Esophagus muscularis mucosa (tissue), 4 donors: ENCODE data around the gene NDFIP1.

Source experiments
- EP300 ChIP-seq: sonication (generic); formaldehyde crosslinking; IDR thresholded peaks from one replicate; pipeline ENCODE4 v1.6.1; 2017; ENCODE audit warnings: antibody characterized with exemption
- POLR2A ChIP-seq: fragments of 450-650 bp; IDR thresholded peaks from one replicate; pipeline ENCODE4 v1.6.1; 2017; ENCODE audit warnings: antibody characterized with exemption, moderate library complexity, mild to moderate bottlenecking, low read depth
- POLR2AphosphoS5 ChIP-seq, 2 donors: sonication (generic); formaldehyde crosslinking; IDR thresholded peaks; one replicate each; pipeline ENCODE4 v1.6.1; 2017; ENCODE audit warnings: antibody characterized with exemption in 2 of 2
- TF ChIP-seq, protein P1 (sequence below), 3 experiments: fragments of 200-600 bp in 2 of 3; fragments of 450-650 bp in 1 of 3; sonication (generic) in 2 of 3; IDR thresholded peaks; one replicate each; pipeline ENCODE4 v1.5.1; 2017 to 2019; ENCODE audit warnings: antibody characterized with exemption in 3 of 3, mild to moderate bottlenecking in 2 of 3, moderate library complexity in 1 of 3

DNA sequence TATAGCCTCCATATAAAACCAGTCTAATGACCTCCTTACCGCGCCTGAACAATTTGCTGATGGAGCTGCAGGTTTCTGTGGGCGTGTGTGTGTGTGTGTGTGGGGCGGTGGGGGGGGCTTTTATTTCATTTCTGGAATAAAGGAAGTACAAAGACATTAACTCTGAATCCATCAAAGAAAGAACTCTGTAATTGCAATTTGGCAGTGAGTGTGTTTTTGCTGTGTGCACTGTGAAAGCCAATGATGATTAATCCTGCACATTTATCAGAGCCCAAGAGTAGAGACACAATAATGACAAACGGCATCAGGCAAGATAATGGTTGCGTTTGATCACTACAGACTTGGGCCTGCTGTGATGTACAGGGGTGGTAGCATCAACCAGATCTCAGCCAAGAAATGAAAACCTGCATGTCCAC, 29.3 kb upstream of the NDFIP1 start:
- TF ChIP-seq, protein P1, sequence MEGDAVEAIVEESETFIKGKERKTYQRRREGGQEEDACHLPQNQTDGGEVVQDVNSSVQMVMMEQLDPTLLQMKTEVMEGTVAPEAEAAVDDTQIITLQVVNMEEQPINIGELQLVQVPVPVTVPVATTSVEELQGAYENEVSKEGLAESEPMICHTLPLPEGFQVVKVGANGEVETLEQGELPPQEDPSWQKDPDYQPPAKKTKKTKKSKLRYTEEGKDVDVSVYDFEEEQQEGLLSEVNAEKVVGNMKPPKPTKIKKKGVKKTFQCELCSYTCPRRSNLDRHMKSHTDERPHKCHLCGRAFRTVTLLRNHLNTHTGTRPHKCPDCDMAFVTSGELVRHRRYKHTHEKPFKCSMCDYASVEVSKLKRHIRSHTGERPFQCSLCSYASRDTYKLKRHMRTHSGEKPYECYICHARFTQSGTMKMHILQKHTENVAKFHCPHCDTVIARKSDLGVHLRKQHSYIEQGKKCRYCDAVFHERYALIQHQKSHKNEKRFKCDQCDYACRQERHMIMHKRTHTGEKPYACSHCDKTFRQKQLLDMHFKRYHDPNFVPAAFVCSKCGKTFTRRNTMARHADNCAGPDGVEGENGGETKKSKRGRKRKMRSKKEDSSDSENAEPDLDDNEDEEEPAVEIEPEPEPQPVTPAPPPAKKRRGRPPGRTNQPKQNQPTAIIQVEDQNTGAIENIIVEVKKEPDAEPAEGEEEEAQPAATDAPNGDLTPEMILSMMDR (IDR thresholded peaks at IDR 0.05): no peak
- TF ChIP-seq POLR2A (no peak), EP300 (no peak), POLR2AphosphoS5 (IDR thresholded peaks at IDR 0.05) (no peak)
